ENCODE results near the gene PROS1.
A peak's percentile ranks its signal among the peaks of the same experiment; 100 is the strongest.

The PROS1 gene

DNA sequence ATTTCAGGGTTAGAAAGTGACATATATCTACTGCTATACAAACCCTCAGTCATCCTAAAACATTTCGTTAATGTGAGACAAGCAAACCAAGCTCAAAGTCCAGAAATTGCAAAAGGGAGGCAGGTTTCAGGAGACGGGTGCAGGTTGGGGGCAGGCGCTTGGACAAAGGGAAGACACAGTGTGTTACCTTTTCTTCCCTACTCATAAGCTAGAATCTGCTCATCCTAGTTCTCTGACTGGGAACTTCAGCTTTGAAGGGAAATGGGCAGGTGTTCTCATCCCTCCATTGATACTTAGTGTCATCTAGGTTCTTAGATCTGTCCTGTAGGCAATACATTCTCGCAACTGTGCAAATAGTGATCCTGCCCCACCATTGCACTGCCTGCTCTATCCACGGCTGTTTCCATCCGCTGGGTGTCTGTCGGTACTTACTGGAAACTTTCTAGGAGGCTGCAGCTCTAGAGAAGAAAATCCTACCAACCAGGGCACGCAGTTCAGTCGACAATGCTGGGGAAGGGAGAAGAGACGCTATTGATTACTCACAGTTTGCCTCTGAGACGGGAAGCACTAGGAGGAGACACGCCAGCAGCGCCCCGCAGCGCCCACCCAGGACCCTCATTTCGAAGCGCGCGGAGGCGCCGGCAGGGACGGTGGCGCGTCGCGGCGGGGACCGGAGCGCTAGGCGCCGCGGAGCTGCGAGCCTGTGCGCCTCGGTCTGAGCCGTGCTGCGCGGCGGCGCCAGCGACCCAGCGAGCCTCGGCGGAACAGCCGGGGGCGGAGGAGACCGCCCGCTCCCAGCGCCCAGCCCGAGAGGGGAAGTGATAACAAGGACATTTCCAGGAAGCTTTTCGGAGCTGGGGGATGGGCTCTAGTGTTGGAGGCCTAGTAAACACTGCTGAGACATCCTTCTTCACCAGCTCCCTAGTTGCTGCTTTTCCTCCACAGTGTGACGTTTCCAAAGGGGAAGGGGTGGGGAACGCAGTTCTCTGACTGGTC lies at the start of gene PROS1:
Gene PROS1 (minus strand): TSS at position 766 of the 996 bp plus-strand sequence. CDS start 147 bp downstream, at position 619.
- peak; percentile 15 to 26 for DNase-seq

DNA sequence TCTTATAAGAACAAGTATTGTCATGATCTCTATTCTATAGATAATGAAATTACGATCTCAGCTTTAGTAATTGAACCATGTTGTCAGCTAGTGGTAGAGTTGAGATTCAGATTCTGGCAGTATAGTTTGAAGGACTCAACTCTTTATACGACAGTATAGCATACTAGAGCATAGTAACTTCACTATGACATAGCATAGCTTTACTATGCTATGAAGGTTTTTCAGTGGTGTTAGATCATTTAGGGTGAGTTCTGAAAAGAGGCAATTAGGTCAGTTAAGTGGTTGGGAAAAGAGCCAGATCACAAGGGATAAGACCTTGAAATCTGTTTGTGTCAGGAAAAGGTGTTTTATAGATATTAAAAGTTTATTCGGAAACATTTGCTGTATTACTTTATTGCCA lies 46.6 kb upstream of the PROS1 start:
- no peak for DNase-seq

DNA sequence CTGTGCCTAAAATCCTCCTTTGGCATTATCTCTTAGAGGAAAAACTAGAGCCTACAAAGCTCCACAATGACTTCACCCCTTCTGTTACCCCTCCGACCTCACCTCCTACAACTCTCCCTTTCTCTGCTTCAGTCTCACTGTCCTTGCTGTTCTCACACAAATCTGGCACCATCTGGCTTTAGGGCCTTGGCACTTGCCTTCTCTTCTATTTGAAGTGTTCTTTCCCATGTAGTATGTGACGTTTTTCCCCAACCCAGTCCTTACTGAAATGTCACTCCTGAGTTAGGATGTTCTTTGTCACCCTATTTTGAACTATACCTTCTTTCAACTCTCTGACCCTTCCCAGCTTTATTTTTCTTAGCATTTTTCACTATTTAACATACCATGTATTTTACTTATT lies 46.0 kb upstream of the PROS1 start:
- no peak for DNase-seq

DNA sequence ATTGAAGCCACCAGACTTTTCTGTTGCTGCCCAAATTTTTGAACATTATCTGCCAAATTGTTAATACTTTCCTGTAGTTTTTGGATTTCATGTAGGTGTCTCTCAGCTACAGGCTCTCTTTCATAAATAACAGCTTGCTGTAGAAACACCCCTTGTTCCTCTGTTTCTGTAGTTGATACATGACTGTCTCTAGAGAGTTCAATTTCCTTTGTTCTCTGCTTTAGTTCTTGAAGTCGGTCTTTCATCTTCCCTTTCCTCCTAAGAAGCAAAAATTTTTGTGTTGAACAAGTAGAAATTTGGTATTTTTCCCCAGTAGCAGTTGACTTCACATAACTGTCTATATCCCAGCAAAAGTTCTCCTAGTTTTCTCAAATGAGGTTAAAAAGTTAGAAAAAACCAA lies 41.3 kb upstream of the PROS1 start:
- no peak for DNase-seq

DNA sequence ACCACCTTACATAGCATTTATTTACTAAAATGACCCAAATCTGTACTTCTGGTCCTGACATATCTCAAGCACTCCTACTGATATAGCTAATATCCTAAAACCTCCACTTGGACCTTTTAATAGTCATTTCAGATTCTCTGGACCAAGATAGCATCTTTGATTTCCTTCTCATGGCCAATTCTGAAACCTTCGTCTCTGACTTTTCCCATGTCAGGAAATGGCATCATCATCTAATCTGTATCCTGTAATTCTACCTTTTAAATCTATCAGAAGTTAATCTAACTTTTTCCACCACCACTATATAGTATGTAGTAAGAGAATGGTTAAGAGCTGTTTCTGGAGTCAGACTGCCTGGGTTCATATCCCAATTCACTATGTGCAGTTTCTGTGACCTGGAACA lies 38.5 kb upstream of the PROS1 start:
- no peak for DNase-seq

DNA sequence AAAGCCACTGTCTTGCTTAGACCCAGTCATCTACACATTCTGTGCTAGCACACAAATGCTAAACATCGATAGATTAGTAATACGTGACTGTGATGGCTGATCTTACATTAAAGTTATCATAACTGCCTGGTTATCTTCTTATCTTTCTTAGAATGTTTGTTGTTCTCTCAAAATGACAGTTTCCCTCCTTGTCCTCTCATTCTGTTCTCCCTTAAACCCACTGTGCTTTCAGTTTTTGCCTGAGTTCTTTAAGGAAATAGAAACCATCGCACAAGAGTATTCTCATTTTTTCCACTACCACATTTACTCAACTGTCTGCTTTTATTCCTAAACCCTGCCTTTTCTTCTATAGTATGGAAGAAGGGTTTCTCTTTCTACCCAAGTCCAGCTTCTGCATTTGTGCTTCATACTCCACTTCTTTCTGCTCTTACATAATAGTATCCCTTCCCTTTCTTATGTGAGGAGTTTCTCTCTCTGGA lies 37.6 kb upstream of the PROS1 start:
- DNase-seq = no peak

DNA sequence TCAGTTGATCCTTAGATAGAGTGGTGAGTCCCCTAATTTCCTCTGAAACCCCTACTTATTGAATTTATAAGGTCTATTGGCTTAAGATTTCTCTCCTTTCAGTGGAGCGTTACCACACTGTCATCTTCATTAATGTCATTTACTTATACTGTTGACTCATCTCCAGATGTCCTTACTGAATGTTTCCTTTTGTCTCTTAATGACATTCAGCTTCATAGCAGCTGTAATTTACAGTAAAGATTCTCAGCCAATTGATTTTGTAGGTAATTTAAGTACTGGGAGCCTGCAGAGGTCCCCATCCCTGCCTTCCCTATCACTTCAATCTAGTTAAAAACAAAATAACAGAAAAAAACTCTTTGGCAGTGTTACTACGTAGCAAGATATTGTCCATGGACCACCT lies 35.9 kb upstream of the PROS1 start:
- no peak for DNase-seq

DNA sequence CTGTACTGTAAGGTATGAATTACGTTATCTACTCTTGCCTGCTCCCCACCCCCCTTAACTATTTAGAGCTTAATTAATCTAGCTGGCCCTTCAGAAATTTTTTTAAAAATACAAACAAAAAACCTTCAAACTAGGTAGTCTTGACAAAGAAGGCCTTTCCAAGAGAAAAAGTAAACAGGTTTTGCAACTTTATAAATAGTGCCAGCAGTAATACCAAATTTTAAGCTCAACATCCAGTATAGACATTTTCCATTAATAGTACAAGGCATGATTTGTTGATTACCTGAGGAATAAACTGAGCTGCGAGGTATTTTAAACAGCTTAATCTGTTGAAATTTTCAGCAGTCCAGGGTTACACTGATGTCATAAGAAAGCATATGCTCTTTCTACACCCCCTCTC lies 34.6 kb upstream of the PROS1 start:
- no peak for DNase-seq

DNA sequence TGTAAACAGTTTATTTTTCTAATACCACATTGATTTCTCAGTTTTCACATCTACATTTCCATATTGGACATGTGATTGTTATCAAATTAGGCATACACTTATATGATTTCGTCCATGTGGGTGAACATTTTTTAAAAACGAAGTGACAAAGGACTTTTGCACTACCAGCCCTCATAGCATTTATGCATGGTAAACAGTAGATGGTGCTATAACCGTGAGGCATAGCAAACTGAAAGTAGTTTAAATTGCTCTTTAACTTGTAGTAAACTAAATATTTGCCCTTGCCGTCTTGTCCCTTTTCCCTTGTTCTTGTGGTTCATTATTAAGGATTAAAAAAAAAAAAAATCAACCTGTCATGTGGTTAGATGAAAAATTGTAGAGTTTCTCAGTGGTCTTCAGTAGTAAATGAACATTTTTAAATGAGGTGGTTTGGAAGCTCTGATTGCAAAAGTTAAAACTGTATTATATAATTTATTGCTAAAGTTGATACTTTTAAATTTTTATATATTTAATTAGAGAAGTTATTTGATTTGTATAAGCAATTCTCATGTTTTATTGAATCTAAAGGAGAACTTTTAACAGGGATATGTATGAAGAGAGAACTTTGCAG lies 30.7 kb upstream of the PROS1 start:
- DNase-seq = peak in 1 of 2 donors; percentile 5

DNA sequence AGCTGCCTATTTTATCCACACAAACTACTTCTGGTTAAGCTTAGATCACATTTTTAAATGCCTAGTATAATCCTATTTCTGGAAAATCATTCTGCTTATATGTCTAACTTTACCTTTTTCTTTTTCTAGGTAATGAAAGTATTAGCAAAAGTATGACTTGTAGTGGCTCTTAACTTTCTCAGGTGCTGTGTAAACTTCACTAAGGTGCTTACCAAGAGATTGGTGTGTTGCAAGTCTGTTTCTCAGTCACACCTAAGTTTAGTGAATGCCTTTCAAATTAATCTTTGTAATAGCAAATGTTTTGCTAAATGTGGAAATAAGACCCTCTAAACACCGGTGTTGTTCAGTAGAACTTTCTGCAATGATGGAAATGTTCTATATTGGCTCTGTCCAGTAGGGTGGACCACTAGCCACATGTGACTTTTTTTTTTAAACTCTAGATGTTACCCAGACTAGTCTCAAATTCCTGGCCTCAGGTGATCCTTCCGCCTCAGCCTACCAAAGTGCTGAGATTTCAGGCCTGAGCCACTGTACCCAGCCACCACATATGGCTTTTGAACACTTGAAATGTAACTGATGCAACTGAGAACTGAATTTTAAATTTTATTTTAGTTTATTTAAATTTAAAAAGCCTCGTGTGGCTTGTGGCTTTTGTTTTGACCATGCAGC lies 28.3 kb upstream of the PROS1 start:
- DNase-seq = no peak

DNA sequence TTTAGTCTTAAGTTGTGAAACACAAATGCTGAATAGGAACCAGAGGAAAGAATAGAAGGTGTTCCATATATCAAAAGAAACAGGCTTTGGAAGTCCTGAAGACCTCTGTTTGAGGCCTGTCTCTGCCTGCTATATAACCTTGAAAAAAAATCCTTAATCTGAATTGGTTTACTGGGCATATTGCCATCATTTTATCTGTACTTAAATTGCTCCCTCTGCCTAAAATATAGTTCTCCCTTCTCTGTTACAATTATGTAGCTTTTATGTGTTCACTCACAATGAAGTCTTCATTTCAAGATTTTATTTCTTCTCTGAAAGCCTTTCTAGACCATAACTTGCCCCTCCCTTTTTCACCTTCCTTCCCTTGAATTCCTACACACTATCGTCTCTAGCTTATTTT lies 27.5 kb upstream of the PROS1 start:
- DNase-seq = no peak

DNA sequence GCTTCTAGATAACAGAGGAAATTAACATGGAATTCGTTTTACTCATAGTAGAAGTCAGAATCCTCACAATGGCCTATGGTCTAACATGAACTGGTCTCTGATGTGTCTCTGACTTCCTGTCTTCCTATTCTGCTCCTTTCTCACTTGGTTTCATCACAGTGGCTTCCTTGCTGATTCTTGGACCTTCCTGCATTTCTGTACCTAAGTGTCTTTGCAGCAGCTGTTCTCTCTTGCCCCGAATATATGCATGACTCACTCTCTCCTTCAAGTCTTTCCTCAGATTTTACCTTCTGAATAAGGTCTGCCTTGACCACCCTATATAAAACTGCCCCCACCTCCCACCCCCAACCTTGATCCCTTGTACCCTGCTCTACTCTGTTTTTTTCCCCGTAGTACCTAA lies 20.4 kb upstream of the PROS1 start:
- no peak for DNase-seq

DNA sequence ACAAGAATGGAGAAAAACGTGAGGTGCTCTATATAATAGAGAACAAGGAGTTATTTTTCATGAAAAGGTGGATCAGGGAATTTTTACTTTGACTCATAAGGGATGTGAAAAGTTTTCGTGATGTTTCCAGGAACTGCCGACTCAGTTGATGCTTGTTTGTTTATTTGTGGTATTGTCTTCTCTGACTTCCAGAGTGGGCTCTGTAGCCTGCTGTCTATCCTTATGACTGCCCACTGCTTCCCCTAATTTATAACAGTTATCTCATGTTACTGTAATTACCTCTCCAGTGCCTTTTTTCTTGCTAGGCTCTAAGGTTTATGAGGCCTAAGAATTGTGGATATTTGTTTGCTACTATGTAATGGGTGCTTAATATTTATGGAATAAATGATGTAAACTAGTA lies 18.5 kb upstream of the PROS1 start:
- no peak for DNase-seq

DNA sequence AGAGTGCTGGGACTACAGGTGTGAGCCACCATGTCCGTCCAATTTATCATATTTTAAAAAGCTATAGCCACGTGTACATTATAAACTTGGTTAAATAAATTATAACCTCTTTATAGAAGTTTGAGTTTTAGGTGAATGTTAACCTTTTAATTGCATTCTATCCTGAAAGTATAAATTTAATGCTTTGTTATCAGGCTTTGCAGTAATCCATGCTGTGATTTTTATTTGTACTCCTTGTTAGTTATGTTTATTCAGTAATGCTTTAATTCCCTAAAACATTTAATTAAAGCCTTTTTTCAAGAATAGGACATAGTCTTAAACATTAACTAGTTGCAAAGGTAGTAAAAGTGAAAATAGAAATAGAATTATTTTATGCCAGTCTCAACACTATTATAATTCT lies 17.9 kb upstream of the PROS1 start:
- no peak for DNase-seq

DNA sequence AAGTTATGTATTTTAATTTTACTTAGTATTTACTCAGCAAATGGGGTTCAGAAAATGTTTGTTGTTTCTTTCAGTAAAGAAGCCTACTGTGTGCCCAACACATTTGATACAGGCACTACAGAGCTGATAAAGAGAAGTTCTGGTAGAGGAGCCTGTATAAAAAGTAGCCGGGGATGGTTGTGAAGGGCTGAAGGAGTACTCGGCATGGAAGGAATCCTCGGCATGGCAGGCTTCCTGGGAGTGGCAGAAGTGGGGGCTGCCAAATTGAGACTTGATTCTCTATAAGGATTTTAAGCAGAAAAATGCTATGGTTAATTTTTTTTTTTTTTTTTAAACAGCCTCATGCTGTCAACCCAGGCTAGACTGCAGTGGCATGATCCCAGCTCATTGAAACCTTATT lies 15.5 kb upstream of the PROS1 start:
- DNase-seq = no peak

DNA sequence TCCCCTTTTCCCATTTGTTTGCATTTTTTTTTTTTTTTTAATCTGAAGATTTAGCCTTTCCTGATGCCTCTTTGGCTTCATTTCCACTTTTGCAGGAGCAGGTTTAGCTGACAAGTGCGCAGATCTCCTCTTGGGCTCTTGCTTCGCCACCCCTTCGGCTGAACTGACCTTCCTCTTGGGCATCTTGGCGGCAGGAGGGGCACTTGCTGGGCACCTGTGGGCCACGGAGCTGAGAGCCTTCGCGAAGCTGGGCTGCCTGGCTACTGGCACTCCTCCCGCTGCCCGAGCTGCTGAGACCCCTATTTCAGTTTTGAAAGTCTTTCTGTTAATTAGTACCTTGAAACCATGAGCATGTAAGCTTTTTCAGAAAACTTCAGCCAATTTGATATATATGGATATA lies 15.1 kb upstream of the PROS1 start:
- no peak for DNase-seq

DNA sequence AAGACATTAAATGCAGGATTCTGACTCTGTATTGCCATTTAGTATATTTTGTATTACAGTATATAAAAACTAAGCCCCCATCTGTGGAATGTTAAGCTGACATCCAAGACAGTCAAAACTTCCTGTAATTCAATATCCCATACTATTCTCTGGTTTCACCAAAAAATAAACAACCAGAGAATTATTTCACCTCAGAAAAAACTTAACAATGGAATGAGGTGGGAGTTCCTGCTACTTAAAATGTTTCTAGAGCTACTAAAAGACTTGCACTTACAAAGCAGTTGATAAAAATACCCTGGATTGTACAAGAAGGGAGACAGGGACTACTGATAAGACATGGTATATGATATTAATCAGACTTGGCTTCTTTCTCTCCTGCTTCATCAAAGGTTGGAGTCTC lies 14.6 kb upstream of the PROS1 start:
- DNase-seq = no peak

DNA sequence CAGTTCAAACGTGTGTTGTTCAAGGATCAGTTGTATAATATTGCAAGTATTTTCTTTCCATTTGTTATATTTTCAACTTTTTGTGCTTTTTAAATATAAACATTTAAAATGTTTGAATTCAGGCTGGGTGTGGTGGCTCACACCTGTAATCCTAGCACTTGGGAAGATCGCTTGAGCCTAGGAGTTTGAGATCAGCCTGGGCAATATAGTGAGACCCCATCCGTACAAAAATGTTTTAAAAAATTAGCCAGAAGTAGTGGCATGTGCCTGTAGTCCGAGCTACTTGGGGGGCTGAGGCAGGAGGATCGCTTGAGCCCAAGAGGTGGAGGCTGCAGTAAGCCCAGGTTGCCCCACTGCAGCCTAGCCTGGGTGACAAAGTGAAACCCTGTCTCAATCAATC lies 10.9 kb upstream of the PROS1 start:
- DNase-seq = no peak

DNA sequence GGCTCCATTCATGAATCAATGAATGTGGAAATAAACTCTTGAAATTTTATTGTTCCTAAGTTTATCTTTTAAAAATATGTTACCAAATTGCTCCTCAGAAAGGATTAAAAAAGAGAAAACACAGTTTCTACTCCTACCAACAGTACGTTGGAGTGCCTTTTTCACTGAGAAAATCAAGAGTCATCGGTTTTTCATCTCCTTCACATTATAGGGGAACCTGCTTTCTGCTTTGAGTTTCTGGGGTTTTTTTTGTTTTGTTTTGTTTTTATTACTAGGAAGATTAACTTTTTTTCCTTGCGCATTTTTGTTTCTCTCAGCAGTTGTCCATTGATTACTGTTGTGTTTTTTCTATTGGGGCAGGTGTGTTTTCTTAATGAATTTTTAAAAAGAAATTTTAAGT lies 9.7 kb upstream of the PROS1 start:
- no peak for DNase-seq

DNA sequence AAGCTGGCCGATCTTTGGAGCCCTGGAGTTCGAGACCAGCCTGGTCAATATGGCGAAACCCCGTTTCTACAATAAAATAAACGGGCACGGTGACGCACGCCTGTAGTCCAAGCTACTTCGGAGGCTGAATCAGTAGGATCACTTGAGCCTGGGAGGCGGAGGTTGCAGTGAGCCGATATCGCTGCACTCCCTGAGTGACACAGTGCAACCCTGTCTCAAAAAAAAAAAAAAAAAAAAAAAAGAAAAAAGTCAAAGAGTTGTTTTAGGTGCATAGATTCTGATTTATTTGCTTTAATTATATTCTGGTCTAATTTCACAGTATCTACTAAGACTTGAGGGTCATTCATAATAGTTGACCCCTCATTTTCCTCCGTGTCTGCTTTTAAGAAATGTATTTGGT lies 8.0 kb upstream of the PROS1 start:
- no peak for DNase-seq

DNA sequence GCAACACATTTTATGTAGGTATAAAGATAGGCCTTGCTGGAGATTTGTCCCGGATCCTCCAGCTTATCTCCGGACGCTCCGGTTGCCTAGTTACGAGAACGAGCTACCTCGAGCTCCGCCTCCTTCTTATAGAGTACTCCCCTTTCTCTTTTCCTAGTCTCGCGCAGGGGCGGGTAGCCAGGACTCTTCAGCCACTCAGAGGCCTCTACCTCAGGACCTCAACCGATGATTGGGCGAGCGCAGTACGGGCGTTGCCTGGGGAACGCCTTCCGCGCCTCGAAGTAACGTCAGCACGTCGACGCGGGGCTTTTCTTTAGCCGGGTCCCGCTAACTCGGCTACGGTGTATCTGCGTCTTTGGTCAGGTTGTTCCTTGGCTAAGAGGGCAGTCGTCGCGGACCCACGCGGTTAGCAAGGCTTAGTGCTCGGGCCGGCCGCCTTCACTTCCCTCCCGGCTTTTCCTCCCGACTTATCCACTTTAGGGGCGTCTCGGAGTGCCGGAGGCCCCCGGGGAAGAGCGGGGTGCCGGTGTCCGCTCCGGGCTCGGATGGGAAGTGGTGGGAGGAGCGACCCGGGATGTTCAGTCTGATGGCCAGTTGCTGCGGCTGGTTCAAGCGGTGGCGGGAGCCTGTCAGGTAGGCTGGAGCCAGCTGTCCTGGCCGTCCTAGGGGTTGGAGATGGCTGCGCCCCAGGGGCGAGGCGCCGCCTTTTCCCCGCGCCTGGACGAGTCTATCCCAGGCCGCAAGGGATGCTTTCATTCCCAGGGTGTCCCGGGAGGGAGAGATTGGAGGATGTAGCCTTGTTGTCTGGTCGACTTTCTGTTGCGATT lies 6.4 kb upstream of the PROS1 start, which contains the start of gene ARL13B:
Gene ARL13B (plus strand): TSS at position 306 of the 827 bp plus-strand sequence. CDS start 269 bp downstream, at position 575.
- DNase-seq = peak; percentile 92

DNA sequence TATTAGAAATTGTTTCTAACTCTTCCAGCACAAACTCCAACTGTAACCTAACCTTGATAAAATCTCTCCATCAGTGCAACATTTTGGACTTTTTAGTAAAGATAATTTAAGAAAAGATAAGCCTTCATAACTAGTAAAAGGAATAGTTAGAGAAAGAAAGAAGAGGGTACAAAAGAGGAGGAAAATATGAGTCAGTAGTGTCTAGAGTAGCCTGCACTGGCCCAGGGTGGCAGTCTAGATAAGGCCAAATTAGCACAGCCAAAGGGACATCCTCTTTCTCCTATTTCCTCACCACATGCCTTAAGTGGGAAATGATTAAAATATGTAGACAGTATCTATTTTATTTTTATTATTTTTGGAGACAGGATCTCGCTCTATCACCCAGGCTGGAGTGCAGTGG lies 3.7 kb downstream of the PROS1 start:
- no peak for DNase-seq

DNA sequence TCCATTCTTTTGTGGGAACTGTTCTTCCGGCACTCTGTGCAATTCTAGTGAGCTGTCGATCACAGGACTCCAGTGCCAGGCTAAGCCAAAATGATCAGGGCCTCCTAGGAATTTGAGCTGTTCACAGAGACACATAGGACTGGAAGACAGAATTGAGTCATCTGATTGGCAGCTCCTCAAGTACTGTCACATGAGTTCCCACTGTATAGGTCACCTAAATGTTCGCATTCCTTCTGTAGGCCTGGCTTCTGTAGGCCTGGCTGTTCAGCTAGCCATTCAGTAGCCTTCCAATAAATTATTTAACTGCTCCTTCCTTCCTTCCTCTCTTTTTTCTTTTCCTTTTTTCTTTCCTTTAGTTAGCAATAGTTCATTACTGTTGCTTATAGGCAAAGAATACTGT lies 4.3 kb downstream of the PROS1 start:
- no peak for DNase-seq
